HCT116 (cell line): ENCODE data around the gene MOB2. TPM values are rescaled to one million over a fixed set of nuclear protein-coding genes. Genes with fewer than 3 reads are reported as not detected.

Source experiments
- ATAC-seq: fragments of 200-7000 bp; cut with Tn5 transposase; 2 replicates; pipeline ENCODE4 v1.9.1; 2020; ENCODE audit warnings: mild to moderate bottlenecking, moderate library complexity
- BruUV-seq: library from RNA; stranded (reverse); fragments of 400-500 nt; replicated peaks from 2 replicates; lab custom pipeline; 2021; lab: Mats Ljungman, UMichigan
- CTCF ChIA-PET: fragments of 300-600 bp; sonication (Branson Sonifier 250); formaldehyde crosslinking; loops from one replicate; lab custom pipeline; 2021; ENCODE audit warnings: antibody characterized with exemption; lab: Charles Lee
- POLR2A ChIA-PET: fragments of 300-600, 350-600 bp; sonication (Branson Sonifier 250); formaldehyde crosslinking; loops from one replicate; lab custom pipeline; 2021; ENCODE audit warnings: antibody characterized with exemption; lab: Charles Lee
- RAD21 ChIA-PET, 2 experiments: fragments of 300-600 bp; sonication (Branson Sonifier 250); formaldehyde crosslinking; loops; one replicate each; lab custom pipeline; 2023; ENCODE audit warnings: low total read pairs in 2 of 2; ENCODE audit not compliant: uncharacterized antibody in 2 of 2, unreplicated experiment in 2 of 2, low non-redundant PET in 1 of 2; lab: Charles Lee
- DNase-seq: peaks from one replicate; pipeline ENCODE4 v3.0.0-alpha.2; 2010; ENCODE audit warnings: low read depth, low spot score
- H2AFZ ChIP-seq: fragments of 200-600 bp; shearing (Covaris generic), sonication (generic); 2 replicates; pipeline ENCODE4 v1.6.1; 2017; ENCODE audit warnings: low read depth, mixed run types, mixed read lengths, antibody characterized with exemption, low read length; ENCODE audit not compliant: poor library complexity, severe bottlenecking
- H3K27ac ChIP-seq: 2 replicates; pipeline ENCODE4 v1.5.1; 2012; ENCODE audit warnings: low read depth, low read length
- H3K27me3 ChIP-seq: fragments of 200-600 bp; sonication (generic); 2 replicates; pipeline ENCODE4 v1.6.1; 2016; ENCODE audit warnings: mixed run types, low read length, mixed read lengths; ENCODE audit not compliant: insufficient read depth
- H3K36me3 ChIP-seq, 2 experiments: fragments of 200-500 bp in 1 of 2; fragments of 200-600 bp in 1 of 2; sonication (Bioruptor generic) in 1 of 2; sonication (generic) in 1 of 2; 2 replicates each; pipeline versions ENCODE4 v1.5.1 to v1.6.1; 2014 to 2016; ENCODE audit warnings: low read length in 2 of 2, inconsistent platforms in 1 of 2, mixed read lengths in 1 of 2, mixed run types in 1 of 2; ENCODE audit not compliant: insufficient read depth in 2 of 2, control insufficient read depth in 1 of 2
- H3K4me1 ChIP-seq, 2 experiments: fragments of 200-600 bp in 1 of 2; sonication (generic) in 1 of 2; 2 replicates each; pipeline versions ENCODE4 v1.5.1 to v1.6.1; 2012 to 2017; ENCODE audit warnings: low read length in 2 of 2, inconsistent platforms in 1 of 2, mild to moderate bottlenecking in 1 of 2, mixed read lengths in 1 of 2, mixed run types in 1 of 2, moderate library complexity in 1 of 2; ENCODE audit not compliant: insufficient read depth in 2 of 2, control insufficient read depth in 1 of 2
- H3K4me2 ChIP-seq: fragments of 200-600 bp; sonication (generic); 2 replicates; pipeline ENCODE4 v1.6.1; 2017; ENCODE audit warnings: mixed run types, low read length, mixed read lengths
- H3K4me3 ChIP-seq, 2 experiments: fragments of 200-600 bp in 1 of 2; sonication (generic) in 1 of 2; replicated peaks in 1 of 2; 2 replicates each; pipeline ENCODE4 v1.5.1; 2011 to 2016; ENCODE audit warnings: low read length in 2 of 2, control low read depth in 1 of 2, low read depth in 1 of 2, mild to moderate bottlenecking in 1 of 2, mixed read lengths in 1 of 2, mixed run types in 1 of 2
- H3K79me2 ChIP-seq: fragments of 200-600 bp; sonication (generic); 2 replicates; pipeline ENCODE4 v1.6.1; 2017; ENCODE audit warnings: mild to moderate bottlenecking, mixed run types, low read length, moderate library complexity, mixed read lengths; ENCODE audit not compliant: insufficient read depth
- H3K9ac ChIP-seq: fragments of 200-600 bp; sonication (generic); 2 replicates; pipeline ENCODE4 v1.6.1; 2016; ENCODE audit warnings: low read length, mixed read lengths
- H3K9me2 ChIP-seq: fragments of 200-600 bp; sonication (generic), shearing (Covaris generic); 2 replicates; pipeline ENCODE4 v1.6.1; 2017; ENCODE audit warnings: mixed run types, mild to moderate bottlenecking, moderate library complexity; ENCODE audit not compliant: insufficient read depth
- H3K9me3 ChIP-seq, 2 experiments: fragments of 200-500 bp in 1 of 2; fragments of 200-600 bp in 1 of 2; sonication (Bioruptor generic) in 1 of 2; sonication (generic) in 1 of 2; 2 replicates each; pipeline ENCODE4 v1.6.1; 2014 to 2017; ENCODE audit warnings: low read length in 2 of 2, mixed read lengths in 2 of 2, inconsistent platforms in 1 of 2, low read depth in 1 of 2, mild to moderate bottlenecking in 1 of 2, mixed run types in 1 of 2, moderate library complexity in 1 of 2; ENCODE audit not compliant: control insufficient read depth in 1 of 2, insufficient read depth in 1 of 2
- H4K20me1 ChIP-seq: fragments of 200-600 bp; sonication (generic), shearing (Covaris generic); 2 replicates; pipeline ENCODE4 v1.6.1; 2017; ENCODE audit warnings: mixed run types, mild to moderate bottlenecking, moderate library complexity; ENCODE audit not compliant: insufficient read depth
- ATF3 ChIP-seq: IDR thresholded peaks from 2 replicates; pipeline ENCODE4 v1.6.1; 2012
- CEBPB ChIP-seq: IDR thresholded peaks from 2 replicates; pipeline ENCODE4 v1.6.1; 2012; ENCODE audit warnings: low read depth
- EZH2phosphoT487 ChIP-seq: fragments of 200-600 bp; IDR thresholded peaks from 2 replicates; pipeline ENCODE4 v1.6.1; 2018; ENCODE audit warnings: antibody characterized with exemption, borderline replicate concordance
- FOSL1 ChIP-seq: IDR thresholded peaks from 2 replicates; pipeline ENCODE4 v1.6.1; 2012; ENCODE audit warnings: low read depth
- MAX ChIP-seq: IDR thresholded peaks from 2 replicates; pipeline ENCODE4 v1.6.1; 2012
- POLR2AphosphoS5 ChIP-seq: IDR thresholded peaks from 2 replicates; pipeline ENCODE4 v1.6.1; 2011; ENCODE audit warnings: mild to moderate bottlenecking, low read depth, low read length, moderate library complexity
- REST ChIP-seq: IDR thresholded peaks from 2 replicates; pipeline ENCODE4 v1.6.1; 2012; ENCODE audit warnings: low read depth
- SRF ChIP-seq: IDR thresholded peaks from 2 replicates; pipeline ENCODE4 v1.6.1; 2012; ENCODE audit warnings: low read depth
- TCF7L2 ChIP-seq: IDR thresholded peaks from 2 replicates; pipeline ENCODE4 v1.7.0; 2011; ENCODE audit warnings: borderline replicate concordance, inconsistent platforms; ENCODE audit not compliant: insufficient read depth, insufficient read length; ENCODE audit errors: extremely low read depth
- YY1 ChIP-seq: IDR thresholded peaks from 2 replicates; pipeline ENCODE4 v1.6.1; 2011; ENCODE audit warnings: low read length, low read depth, moderate library complexity, mild to moderate bottlenecking; ENCODE audit not compliant: insufficient replicate concordance; ENCODE audit errors: extremely low read depth
- ZNF274 ChIP-seq: fragments of 200-500 bp; sonication (Bioruptor generic); IDR thresholded peaks from 2 replicates; pipeline ENCODE4 v1.6.1; 2014; ENCODE audit warnings: mild to moderate bottlenecking, low read depth, low read length, inconsistent platforms
- intact Hi-C: fragments of 100-400 bp; cut with micrococcal nuclease; formaldehyde crosslinking; loops from 2 replicates; pipeline ENCODE4 v1.10.0; 2022
- total RNA-seq: library from RNA; stranded (reverse); gene quantifications from one replicate; pipeline ENCODE4 v1.2.1, GENCODE V29; 2021; ENCODE audit not compliant: unreplicated experiment

The MOB2 gene
- total RNA-seq, 1 experiment from 2014 or later, result 25.7 TPM

GRCh38 chr11:1475841-1476240, 10.7 kb downstream of the MOB2 start:
- ChIA-PET CTCF (no interaction called here), RAD21 (no interaction called here), POLR2A (no interaction called here)
- no peak for ATAC-seq
- no peaks in the 10 kb centered on the region for H3K27me3 ChIP-seq
- BruUV-seq, result no TSS peak
- H3K9me2 ChIP-seq, result no peaks in the 10 kb centered on the region
- no peak overlapping the region for H2AFZ ChIP-seq
- no peak overlapping the region for H3K27ac ChIP-seq
- H4K20me1 ChIP-seq, result no peaks in the 10 kb centered on the region
- H3K4me3 ChIP-seq, result no peak overlapping the region
- H3K4me2 ChIP-seq, result no peak overlapping the region
- no peaks in the 10 kb centered on the region for H3K4me1 ChIP-seq
- H3K9me3 ChIP-seq, result no peaks in the 10 kb centered on the region
- DNase-seq, result no peak
- intact Hi-C loops, result no loop called here
- H3K79me2 ChIP-seq, result no peaks in the 10 kb centered on the region
- no peaks in the 10 kb centered on the region for H3K36me3 ChIP-seq
- no peak for TF ChIP-seq MAX
- no peak for TF ChIP-seq ATF3
- no peak for TF ChIP-seq YY1
- TF ChIP-seq TCF7L2, result no peak
- TF ChIP-seq REST, result no peak
- no peak for TF ChIP-seq SRF
- TF ChIP-seq EZH2phosphoT487, result no peak
- no peak for TF ChIP-seq POLR2AphosphoS5
- TF ChIP-seq FOSL1, result no peak
- TF ChIP-seq CEBPB, result no peak
- no peak for TF ChIP-seq ZNF274
- no peak overlapping the region for H3K9ac ChIP-seq
